Measurements from ENCODE around the gene USP47.

The USP47 gene

GRCh38 chr11:11858676-11859075 is 16.9 kb downstream of the USP47 start:
- intact Hi-C loops (cut with DNase I), result no loop called here
- DNase-seq, result no peak

GRCh38 chr11:11860103-11860979 is 18.6 kb downstream of the USP47 start:
- intact Hi-C loops (cut with DNase I), result no loop called here
- no peak for DNase-seq

- no peak for DNase-seq
- intact Hi-C loops (cut with DNase I), result no loop called here
Observed at GRCh38 chr11:11862999-11863398, 21.2 kb downstream of the USP47 start.

- DNase-seq, result no peak
- intact Hi-C loops (cut with DNase I), result no loop called here
Observed at GRCh38 chr11:11864332-11864731, 22.6 kb downstream of the USP47 start.

- intact Hi-C loops (cut with DNase I), result no loop called here
- no peak for DNase-seq
Observed at GRCh38 chr11:11864803-11865202, 23.0 kb downstream of the USP47 start.

- DNase-seq, result no peak
- intact Hi-C loops (cut with DNase I), result no loop called here
Observed at GRCh38 chr11:11865449-11865848, 23.7 kb downstream of the USP47 start.

GRCh38 chr11:11866203-11866602 is 24.4 kb downstream of the USP47 start:
- intact Hi-C loops (cut with DNase I), result no loop called here
- DNase-seq, result no peak

GRCh38 chr11:11867720-11868119 is 25.9 kb downstream of the USP47 start:
- no peak for DNase-seq
- intact Hi-C loops (cut with DNase I), result no loop called here

GRCh38 chr11:11871991-11872401 is 30.2 kb downstream of the USP47 start:
- no peak for DNase-seq
- intact Hi-C loops (cut with DNase I), result no loop called here

- intact Hi-C loops (cut with DNase I), result no loop called here
- DNase-seq, result peak in 1 of 42 donors; percentile 21
Observed at GRCh38 chr11:11876458-11876857, 34.7 kb downstream of the USP47 start.

- DNase-seq, result no peak
- intact Hi-C loops (cut with DNase I), result no loop called here
Observed at GRCh38 chr11:11880179-11880578, 38.4 kb downstream of the USP47 start.

GRCh38 chr11:11882539-11882938 is 40.8 kb downstream of the USP47 start:
- no peak for DNase-seq

GRCh38 chr11:11884351-11884750 is 42.6 kb downstream of the USP47 start:
- no peak for DNase-seq

More at GRCh38 chr11:11882539-11882938, 40.8 kb downstream of the USP47 start:
- intact Hi-C loops (cut with DNase I), result no loop called here

GRCh38 chr11:11884774-11885481 is 43.2 kb downstream of the USP47 start:
- intact Hi-C loops (cut with DNase I), result no loop called here

More at GRCh38 chr11:11884351-11884750, 42.6 kb downstream of the USP47 start:
- intact Hi-C loops (cut with DNase I), result no loop called here

GRCh38 chr11:11894486-11894885 is 52.7 kb downstream of the USP47 start:
- DNase-seq, result no peak
- intact Hi-C loops (cut with DNase I), result no loop called here

More at GRCh38 chr11:11884774-11885481, 43.2 kb downstream of the USP47 start:
- no peak for DNase-seq

- intact Hi-C loops (cut with DNase I), result no loop called here
- no peak for DNase-seq
Observed at GRCh38 chr11:11895672-11896071, 53.9 kb downstream of the USP47 start.

GRCh38 chr11:11898648-11899047 is 56.9 kb downstream of the USP47 start:
- intact Hi-C loops (cut with DNase I), result no loop called here

GRCh38 chr11:11899401-11899800 is 57.6 kb downstream of the USP47 start:
- no peak for DNase-seq
- intact Hi-C loops (cut with DNase I), result no loop called here

More at GRCh38 chr11:11898648-11899047, 56.9 kb downstream of the USP47 start:
- DNase-seq, result no peak

- no peak for DNase-seq
- intact Hi-C loops (cut with DNase I), result no loop called here
Observed at GRCh38 chr11:11901929-11902328, 60.2 kb downstream of the USP47 start.

- no peak for DNase-seq
- intact Hi-C loops (cut with DNase I), result no loop called here
Observed at GRCh38 chr11:11909727-11910126, 68.0 kb downstream of the USP47 start.

Measured in head of caudate nucleus (tissue), 42 donors.